Type B pancreatic cell (in vitro differentiated cells): ENCODE measurements around the gene KCTD2. TPM values are rescaled to one million over a fixed set of nuclear protein-coding genes. Genes with fewer than 3 reads are reported as not detected.

Source experiments
- DNase-seq: peaks from one replicate; pipeline ENCODE4 v3.0.0; 2021; ENCODE audit warnings: mixed read lengths; ENCODE audit not compliant: unreplicated experiment; ENCODE audit errors: extremely low spot score
- H3K27ac Mint-ChIP-seq: 2 replicates; pipeline ENCODE4 v1.8.0; 2021; ENCODE audit warnings: mild to moderate bottlenecking, mixed read lengths
- H3K27me3 Mint-ChIP-seq: 2 replicates; pipeline ENCODE4 v1.8.0; 2021; ENCODE audit warnings: mixed read lengths
- H3K36me3 Mint-ChIP-seq: 2 replicates; pipeline ENCODE4 v1.8.0; 2021; ENCODE audit warnings: mixed read lengths
- H3K4me1 Mint-ChIP-seq: one replicate; pipeline ENCODE4 v1.8.0; 2021; ENCODE audit warnings: mixed read lengths; ENCODE audit not compliant: unreplicated experiment
- H3K4me3 Mint-ChIP-seq: 2 replicates; pipeline ENCODE4 v1.8.0; 2021; ENCODE audit warnings: mild to moderate bottlenecking, mixed read lengths
- H3K9me3 Mint-ChIP-seq: 2 replicates; pipeline ENCODE4 v1.8.0; 2021; ENCODE audit warnings: mixed read lengths
- total RNA-seq: library from RNA; stranded (reverse); gene quantifications from 2 replicates; pipeline ENCODE4 v1.2.1, GENCODE V29; 2021; ENCODE audit warnings: low replicate concordance
- TF ChIP-seq, protein P1 (sequence below): fragments of 200-600 bp; sonication (generic); conservative IDR thresholded peaks from 2 replicates; pipeline ENCODE4 v1.5.0; 2021; ENCODE audit warnings: antibody characterized with exemption, mild to moderate bottlenecking

KCTD2 gene
- total RNA-seq, 1 donor from 2014 or later: 26.1 TPM

DNA sequence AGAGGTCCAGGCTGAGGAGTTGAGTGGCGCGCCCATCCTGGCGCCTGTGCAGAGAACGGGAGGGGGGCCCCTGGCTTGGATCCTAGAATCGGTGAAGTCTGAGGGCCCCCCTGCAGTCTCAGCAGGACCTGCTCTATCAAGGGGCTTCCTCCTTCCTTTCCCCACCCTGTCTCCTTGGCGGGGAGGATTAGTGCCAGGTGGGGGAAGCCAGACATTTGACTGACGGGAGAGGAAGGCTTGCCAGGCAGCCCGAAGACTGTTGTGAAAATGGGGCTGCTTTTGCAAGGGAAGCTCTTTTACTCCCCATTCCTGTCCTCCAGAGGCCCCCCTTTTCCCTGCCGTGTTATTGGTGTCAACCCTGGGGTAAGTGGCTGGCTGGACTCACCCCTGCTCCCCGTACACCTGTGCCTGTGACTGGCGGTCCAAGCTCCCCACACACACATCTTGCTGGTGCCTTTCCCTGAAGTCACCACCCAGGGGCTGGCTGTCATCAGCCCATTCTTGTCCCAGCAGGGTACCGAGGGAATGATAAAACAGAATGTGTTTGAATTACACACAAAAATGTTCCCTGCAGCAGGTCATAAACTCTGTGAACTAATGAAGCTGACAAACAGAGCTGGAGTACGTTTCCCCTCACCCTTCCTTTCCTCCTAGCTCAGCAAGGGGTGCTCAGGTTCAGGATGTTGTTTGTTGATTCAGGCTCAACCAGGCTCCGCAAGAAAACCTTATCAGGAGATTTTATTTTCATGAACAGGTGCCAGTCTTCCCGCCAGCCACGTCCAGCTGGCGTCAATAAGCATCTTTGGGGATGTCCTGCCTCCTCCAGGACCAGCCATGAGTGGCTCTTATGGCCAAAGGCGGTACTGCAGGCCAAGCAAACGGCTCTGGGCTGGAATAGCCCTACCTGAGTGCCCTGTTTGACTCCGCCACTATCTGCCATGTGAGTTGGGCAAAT lies 58.4 kb downstream of the KCTD2 start:
- peak overlapping the region; percentile 34 for H3K4me3 Mint-ChIP-seq
- DNase-seq: no peak
- peaks cover 18% of the 10 kb centered on the region for H3K4me1 Mint-ChIP-seq
- H3K27me3 Mint-ChIP-seq: peaks cover 4% of the 10 kb centered on the region
- H3K36me3 Mint-ChIP-seq: peaks cover 10% of the 10 kb centered on the region
- H3K9me3 Mint-ChIP-seq: no peaks in the 10 kb centered on the region
- TF ChIP-seq, protein P1, sequence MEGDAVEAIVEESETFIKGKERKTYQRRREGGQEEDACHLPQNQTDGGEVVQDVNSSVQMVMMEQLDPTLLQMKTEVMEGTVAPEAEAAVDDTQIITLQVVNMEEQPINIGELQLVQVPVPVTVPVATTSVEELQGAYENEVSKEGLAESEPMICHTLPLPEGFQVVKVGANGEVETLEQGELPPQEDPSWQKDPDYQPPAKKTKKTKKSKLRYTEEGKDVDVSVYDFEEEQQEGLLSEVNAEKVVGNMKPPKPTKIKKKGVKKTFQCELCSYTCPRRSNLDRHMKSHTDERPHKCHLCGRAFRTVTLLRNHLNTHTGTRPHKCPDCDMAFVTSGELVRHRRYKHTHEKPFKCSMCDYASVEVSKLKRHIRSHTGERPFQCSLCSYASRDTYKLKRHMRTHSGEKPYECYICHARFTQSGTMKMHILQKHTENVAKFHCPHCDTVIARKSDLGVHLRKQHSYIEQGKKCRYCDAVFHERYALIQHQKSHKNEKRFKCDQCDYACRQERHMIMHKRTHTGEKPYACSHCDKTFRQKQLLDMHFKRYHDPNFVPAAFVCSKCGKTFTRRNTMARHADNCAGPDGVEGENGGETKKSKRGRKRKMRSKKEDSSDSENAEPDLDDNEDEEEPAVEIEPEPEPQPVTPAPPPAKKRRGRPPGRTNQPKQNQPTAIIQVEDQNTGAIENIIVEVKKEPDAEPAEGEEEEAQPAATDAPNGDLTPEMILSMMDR: peak; percentile 78
- peak overlapping the region; percentile 77 for H3K27ac Mint-ChIP-seq

DNA sequence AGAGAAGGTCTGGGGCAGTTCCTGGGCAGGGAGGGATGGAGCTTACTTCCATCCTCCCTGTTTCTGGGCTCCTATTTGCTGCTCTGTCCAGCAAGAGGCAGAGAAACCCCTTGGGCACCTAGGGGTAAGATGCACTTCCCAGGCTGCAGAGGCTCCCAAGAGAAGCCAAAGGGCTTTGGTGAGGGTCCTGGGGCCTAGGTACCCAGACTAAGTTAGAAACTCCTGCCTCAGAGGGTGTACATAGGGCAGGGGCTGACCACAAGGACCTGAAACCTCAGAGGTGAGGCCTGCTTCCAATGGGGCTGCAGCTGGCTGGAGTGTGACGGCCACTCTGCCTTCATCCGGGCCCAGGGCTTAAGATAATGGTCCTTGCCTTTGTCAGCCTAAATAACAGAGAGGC lies 61.2 kb downstream of the KCTD2 start:
- TF ChIP-seq, protein P1: no peak
- H3K27me3 Mint-ChIP-seq: peaks cover 4% of the 10 kb centered on the region
- peaks cover 13% of the 10 kb centered on the region for H3K36me3 Mint-ChIP-seq
- DNase-seq: no peak
- H3K4me1 Mint-ChIP-seq: peaks cover 21% of the 10 kb centered on the region
- peak overlapping the region; percentile 78 for H3K27ac Mint-ChIP-seq
- H3K9me3 Mint-ChIP-seq: no peaks in the 10 kb centered on the region
- peak overlapping the region; percentile 91 for H3K4me3 Mint-ChIP-seq

DNA sequence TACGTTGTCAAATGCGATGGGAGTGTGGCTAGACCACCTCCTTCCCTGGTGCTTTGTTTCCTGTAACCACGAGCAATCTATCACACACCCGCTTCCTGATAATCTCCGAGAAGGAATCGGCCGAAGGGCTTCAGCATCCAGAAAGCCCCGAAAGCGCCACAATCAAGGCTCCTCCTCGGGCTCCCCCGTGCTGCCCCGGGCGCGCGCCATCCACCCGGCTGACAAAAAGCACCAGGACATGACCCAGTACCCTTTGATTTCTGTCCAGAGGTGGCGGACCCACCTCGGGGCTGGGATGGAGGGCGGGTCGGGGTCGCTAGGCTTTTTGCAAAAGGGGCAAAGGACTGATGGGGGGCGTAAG lies 62.0 kb downstream of the KCTD2 start:
- Mint-ChIP-seq H3K27me3 (peaks cover 4% of the 10 kb centered on the region), H3K9me3 (no peaks in the 10 kb centered on the region), H3K36me3 (peaks cover 13% of the 10 kb centered on the region), H3K4me3 (peak overlapping the region; percentile 91), H3K4me1 (peaks cover 23% of the 10 kb centered on the region), H3K27ac (peak overlapping the region; percentile 78)
- no peak for DNase-seq
- TF ChIP-seq, protein P1: no peak

DNA sequence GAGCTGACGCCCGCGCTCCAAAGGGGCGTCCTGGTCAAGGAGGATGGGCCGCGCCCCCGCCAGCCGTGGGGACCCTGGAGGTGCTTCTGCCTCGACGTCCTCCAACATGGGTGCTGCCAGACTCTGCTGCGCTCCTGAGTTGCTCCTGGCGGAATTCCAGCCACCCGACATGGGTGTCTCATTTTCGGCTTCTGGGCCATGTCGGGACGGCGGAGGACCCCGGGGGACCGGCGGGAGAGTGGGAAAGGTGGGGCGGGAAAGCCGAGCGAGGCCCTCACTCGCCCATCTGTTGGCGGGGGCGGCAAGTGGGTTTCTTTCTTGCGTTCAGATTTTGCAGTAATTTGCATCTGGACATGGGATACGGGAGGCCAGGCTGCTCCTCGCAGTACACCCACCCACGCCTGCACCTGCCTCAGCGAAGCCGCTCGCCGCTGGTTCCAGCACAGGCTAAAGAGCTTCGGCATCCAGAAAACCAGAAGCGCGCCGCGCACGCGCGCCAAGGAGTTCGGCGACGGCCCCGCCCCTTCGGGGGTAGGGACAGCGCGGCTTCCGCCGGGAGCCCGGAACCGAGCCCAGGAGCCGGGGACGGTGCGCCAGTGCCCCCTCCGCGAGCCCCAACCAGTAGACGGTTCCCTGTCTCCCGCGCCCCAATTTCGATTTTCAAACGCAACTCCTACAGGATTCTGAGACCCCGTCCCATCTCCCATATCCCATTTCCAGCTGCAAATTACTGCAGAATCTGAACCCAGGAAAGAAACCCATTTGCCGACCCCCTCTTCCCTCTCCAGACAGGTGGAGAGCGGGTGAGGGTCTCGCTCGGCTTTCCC lies 62.6 kb downstream of the KCTD2 start, which contains the start of gene ARMC7:
TSS of gene ARMC7 (plus strand) at position 563 of the 827 bp plus-strand sequence. CDS start 320 bp downstream, outside the sequence.
- Mint-ChIP-seq H3K27ac (peak within 1 kb of the TSS; percentile 83), H3K4me3 (peak within 1 kb of the TSS; percentile 91), H3K4me1 (peaks cover 29% of the 10 kb centered on the region), H3K9me3 (no peaks in the 10 kb centered on the region), H3K36me3 (peaks cover 13% of the 10 kb centered on the region), H3K27me3 (peaks cover 4% of the 10 kb centered on the region)
- TF ChIP-seq, protein P1: no peak
- DNase-seq: peak; percentile 92

DNA sequence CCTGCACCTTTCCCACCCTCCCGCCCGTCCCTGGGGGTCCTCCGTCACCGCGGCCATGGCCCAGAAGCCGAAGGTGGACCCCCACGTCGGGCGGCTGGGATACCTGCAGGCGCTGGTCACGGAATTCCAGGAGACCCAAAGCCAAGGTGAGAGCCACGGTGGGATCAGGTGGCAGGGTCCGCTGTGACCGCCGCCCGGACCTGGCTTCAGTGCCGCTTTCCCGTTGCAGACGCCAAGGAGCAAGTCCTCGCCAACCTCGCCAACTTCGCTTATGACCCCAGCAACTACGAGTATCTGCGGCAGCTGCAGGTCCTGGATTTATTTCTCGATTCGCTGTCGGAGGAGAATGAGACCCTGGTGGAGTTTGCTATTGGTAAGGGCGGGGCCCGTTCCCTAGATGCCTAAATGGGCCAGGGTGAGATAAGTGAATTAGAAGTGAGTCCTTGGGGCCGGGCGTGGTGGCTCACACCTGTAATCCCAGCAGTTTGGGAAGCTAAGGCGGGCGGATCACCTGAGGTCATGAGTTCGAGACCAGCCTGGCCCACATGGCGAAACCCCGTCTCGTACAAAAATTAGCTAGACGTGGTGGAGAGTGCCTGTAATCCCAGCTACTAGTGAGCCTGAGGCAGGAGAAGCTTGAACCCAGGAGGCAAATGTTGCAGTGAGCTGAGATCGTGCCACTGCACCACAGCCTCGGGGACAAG lies 63.4 kb downstream of the KCTD2 start:
- H3K36me3 Mint-ChIP-seq: peaks cover 12% of the 10 kb centered on the region
- DNase-seq: no peak
- H3K27ac Mint-ChIP-seq: peak overlapping the region; percentile 83
- H3K4me1 Mint-ChIP-seq: peaks cover 33% of the 10 kb centered on the region
- no peaks in the 10 kb centered on the region for H3K9me3 Mint-ChIP-seq
- H3K4me3 Mint-ChIP-seq: peak overlapping the region; percentile 91
- TF ChIP-seq, protein P1: no peak
- H3K27me3 Mint-ChIP-seq: peaks cover 4% of the 10 kb centered on the region
